Measurements from ENCODE around the gene CTCFL. TPM values are rescaled to one million over a fixed set of nuclear protein-coding genes. Genes with fewer than 3 reads are reported as not detected.
"Not testable (repeated sequence)": the region's sequence is repeated elsewhere in the genome, so short reads cannot be mapped to it uniquely, and the experiment has no call there.

Gene CTCFL
- total RNA-seq, 1 donor from 2014 or later: not detected

- Histone ChIP-seq H3K36me3 (ENCODE audit: control insufficient read depth, insufficient read depth, low read length) (no peaks in the 10 kb centered on the region), H3K4me3 (ENCODE audit: low read depth, low read length) (no peak overlapping the region), H3K27me3 (ENCODE audit: control insufficient read depth, insufficient read depth, low read length) (peaks cover 9% of the 10 kb centered on the region)
- TF ChIP-seq, protein P1, sequence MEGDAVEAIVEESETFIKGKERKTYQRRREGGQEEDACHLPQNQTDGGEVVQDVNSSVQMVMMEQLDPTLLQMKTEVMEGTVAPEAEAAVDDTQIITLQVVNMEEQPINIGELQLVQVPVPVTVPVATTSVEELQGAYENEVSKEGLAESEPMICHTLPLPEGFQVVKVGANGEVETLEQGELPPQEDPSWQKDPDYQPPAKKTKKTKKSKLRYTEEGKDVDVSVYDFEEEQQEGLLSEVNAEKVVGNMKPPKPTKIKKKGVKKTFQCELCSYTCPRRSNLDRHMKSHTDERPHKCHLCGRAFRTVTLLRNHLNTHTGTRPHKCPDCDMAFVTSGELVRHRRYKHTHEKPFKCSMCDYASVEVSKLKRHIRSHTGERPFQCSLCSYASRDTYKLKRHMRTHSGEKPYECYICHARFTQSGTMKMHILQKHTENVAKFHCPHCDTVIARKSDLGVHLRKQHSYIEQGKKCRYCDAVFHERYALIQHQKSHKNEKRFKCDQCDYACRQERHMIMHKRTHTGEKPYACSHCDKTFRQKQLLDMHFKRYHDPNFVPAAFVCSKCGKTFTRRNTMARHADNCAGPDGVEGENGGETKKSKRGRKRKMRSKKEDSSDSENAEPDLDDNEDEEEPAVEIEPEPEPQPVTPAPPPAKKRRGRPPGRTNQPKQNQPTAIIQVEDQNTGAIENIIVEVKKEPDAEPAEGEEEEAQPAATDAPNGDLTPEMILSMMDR (IDR thresholded peaks at IDR 0.05; ENCODE audit: insufficient read depth, low read length, severe bottlenecking): no peak
- FAIRE-seq (no peak), DNase-seq (ENCODE audit: low read depth) (peak; percentile 7)
These were observed 51.5 kb downstream of the CTCFL start for GRCh38 chr20:57473246-57474048.

- not testable (repeated sequence) for DNase-seq (ENCODE audit: low read depth); FAIRE-seq; H3K36me3 ChIP-seq (ENCODE audit: control insufficient read depth, insufficient read depth, low read length); H3K27me3 ChIP-seq (ENCODE audit: control insufficient read depth, insufficient read depth, low read length); H3K4me3 ChIP-seq (ENCODE audit: low read depth, low read length)
These were observed 52.5 kb downstream of the CTCFL start for GRCh38 chr20:57472474-57472873.

- TF ChIP-seq, protein P1 (IDR thresholded peaks at IDR 0.05; ENCODE audit: insufficient read depth, low read length, severe bottlenecking): no peak
These were observed 53.2 kb downstream of the CTCFL start for GRCh38 chr20:57471496-57472372.

DNA sequence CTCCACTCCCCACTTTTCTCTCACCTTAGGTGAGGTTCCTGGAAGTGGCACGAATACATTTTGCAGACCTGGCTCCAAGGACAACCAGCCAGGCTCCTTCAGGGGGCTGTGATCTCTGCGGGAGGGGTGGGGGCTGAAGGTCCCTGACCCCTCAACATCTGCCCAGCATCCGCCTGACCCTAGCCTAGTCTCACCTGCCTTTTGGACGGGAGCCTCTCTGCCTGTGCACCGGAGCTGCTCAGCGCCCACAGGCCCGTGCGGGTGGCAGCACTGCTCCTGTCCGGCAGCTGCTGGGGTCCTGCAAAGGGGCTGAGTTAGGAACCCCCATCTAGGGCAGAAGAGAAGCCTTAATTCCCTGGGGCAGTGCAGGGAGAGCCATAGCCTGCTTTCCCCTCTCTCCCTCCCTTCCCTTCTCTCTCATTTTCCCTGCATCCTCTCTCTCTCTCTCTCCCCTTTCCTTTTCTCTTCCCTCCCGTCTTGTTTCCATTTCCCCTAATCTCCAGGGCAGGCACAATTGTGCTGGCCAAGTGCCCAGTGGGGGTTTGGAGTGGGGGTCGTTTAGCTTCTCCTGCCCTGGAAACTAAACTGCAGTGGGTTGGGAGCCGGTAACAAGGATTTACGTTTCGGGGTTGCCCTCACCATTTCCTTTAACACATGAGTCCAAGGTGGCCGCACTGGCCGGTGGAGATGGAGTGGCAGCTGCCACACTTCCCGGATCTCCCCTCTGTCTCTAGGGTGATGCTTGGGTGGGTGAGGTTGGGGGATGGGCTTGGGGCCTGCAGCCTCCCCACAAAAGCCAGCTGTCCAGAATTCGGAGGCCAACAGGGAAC lies 54.1 kb downstream of the CTCFL start:
- H3K4me3 ChIP-seq (ENCODE audit: low read depth, low read length): no peak overlapping the region
- H3K36me3 ChIP-seq (ENCODE audit: control insufficient read depth, insufficient read depth, low read length): no peaks in the 10 kb centered on the region
- H3K27me3 ChIP-seq (ENCODE audit: control insufficient read depth, insufficient read depth, low read length): peaks cover 9% of the 10 kb centered on the region
- DNase-seq (ENCODE audit: low read depth): no peak
- TF ChIP-seq, protein P1 (IDR thresholded peaks at IDR 0.05; ENCODE audit: insufficient read depth, low read length, severe bottlenecking): no peak
- no peak for FAIRE-seq

More at GRCh38 chr20:57471496-57472372, 53.2 kb downstream of the CTCFL start:
- Histone ChIP-seq H3K36me3 (ENCODE audit: control insufficient read depth, insufficient read depth, low read length) (no peaks in the 10 kb centered on the region), H3K27me3 (ENCODE audit: control insufficient read depth, insufficient read depth, low read length) (peaks cover 9% of the 10 kb centered on the region), H3K4me3 (ENCODE audit: low read depth, low read length) (no peak overlapping the region)
- DNase-seq (ENCODE audit: low read depth): no peak
- FAIRE-seq: no peak

- no peak overlapping the region for H3K4me3 ChIP-seq (ENCODE audit: low read depth, low read length)
- H3K27me3 ChIP-seq (ENCODE audit: control insufficient read depth, insufficient read depth, low read length): peaks cover 9% of the 10 kb centered on the region
- TF ChIP-seq, protein P1 (IDR thresholded peaks at IDR 0.05; ENCODE audit: insufficient read depth, low read length, severe bottlenecking): no peak
- no peaks in the 10 kb centered on the region for H3K36me3 ChIP-seq (ENCODE audit: control insufficient read depth, insufficient read depth, low read length)
- FAIRE-seq: no peak
- DNase-seq (ENCODE audit: low read depth): no peak
These were observed 54.8 kb downstream of the CTCFL start for GRCh38 chr20:57470212-57470522.
